GM12878 (cell line): Measurements from ENCODE around the gene EXOC7. TPM values are rescaled to one million over a fixed set of nuclear protein-coding genes. Genes with fewer than 3 reads are reported as not detected.

ENCODE experiments used
- CREM ChIP-seq: IDR thresholded peaks from 2 replicates; pipeline ENCODE4 v1.6.1; 2014; ENCODE audit warnings: antibody characterized with exemption, low read depth
- ESRRA ChIP-seq: IDR thresholded peaks from 2 replicates; pipeline ENCODE4 v1.6.1; 2012; ENCODE audit warnings: mild to moderate bottlenecking, low read length, improper control_type of control experiment
- NFYA ChIP-seq: IDR thresholded peaks from 2 replicates; pipeline ENCODE4 v1.6.1; 2011; ENCODE audit warnings: low read depth, mild to moderate bottlenecking, low read length, improper control_type of control experiment, borderline replicate concordance
- PAX5 ChIP-seq: IDR thresholded peaks from 2 replicates; pipeline ENCODE4 v1.6.1; 2011; ENCODE audit warnings: low read depth, low read length, borderline replicate concordance
- RAD51 ChIP-seq: fragments of 450-650 bp; IDR thresholded peaks from 2 replicates; pipeline ENCODE4 v1.6.1; 2016; ENCODE audit warnings: moderate library complexity, mild to moderate bottlenecking, inconsistent platforms
- RCOR1 ChIP-seq: conservative IDR thresholded peaks from 2 replicates; pipeline ENCODE4 v1.6.1; 2012; ENCODE audit warnings: low read depth, low read length, improper control_type of control experiment
- SUPT20H ChIP-seq: IDR thresholded peaks from 2 replicates; pipeline ENCODE4 v1.6.1; 2011; ENCODE audit warnings: low read depth, mild to moderate bottlenecking, low read length, moderate library complexity, borderline replicate concordance; ENCODE audit not compliant: control insufficient read depth
- YY1 ChIP-seq: IDR thresholded peaks from 2 replicates; pipeline ENCODE4 v1.6.1; 2011; ENCODE audit warnings: low read depth, mild to moderate bottlenecking, low read length
- ZNF24 ChIP-seq: fragments of 450-650 bp; IDR thresholded peaks from 2 replicates; pipeline ENCODE4 v1.6.1; 2017; ENCODE audit warnings: antibody characterized with exemption, mild to moderate bottlenecking
- ZZZ3 ChIP-seq: IDR thresholded peaks from 2 replicates; pipeline ENCODE4 v1.6.1; 2011; ENCODE audit warnings: low read depth; ENCODE audit not compliant: control insufficient read depth, insufficient read length
- polyA plus RNA-seq, 11 experiments: library from polyadenylated mRNA; depleted of rRNA in 4 of 11; unstranded in 6 of 11; stranded (reverse) in 5 of 11; fragments of >200 nt; fragmentation: Nextera tagmentation in 4 of 11; fragmentation: Illumina TruSeq in 1 of 11; extraction: Ambion mirVana in 4 of 11; extraction: Trizol in 1 of 11; gene quantifications; 1 replicate in 1 of 11; 2 replicates in 10 of 11; pipeline versions ENCODE4 v1.2.1 to v1.2.3, GENCODE V29; 2011 to 2016; ENCODE audit warnings: inconsistent platforms in 2 of 11, missing spikeins in 2 of 11, low read depth in 1 of 11
- total RNA-seq, 4 experiments: library from RNA; depleted of rRNA in 3 of 4; stranded (reverse); fragments of >200 nt in 3 of 4; fragmentation: Illumina TruSeq in 1 of 4; extraction: Trizol in 1 of 4; gene quantifications; 2 replicates each; pipeline versions ENCODE4 v1.2.1 to v1.2.3, GENCODE V29; 2013 to 2021
- TF ChIP-seq, protein P1 (sequence below): fragments of 450-650 bp; IDR thresholded peaks from 2 replicates; pipeline ENCODE4 v1.6.1; 2017; ENCODE audit warnings: mild to moderate bottlenecking, low read depth, inconsistent platforms; ENCODE audit not compliant: poor library complexity, severe bottlenecking
- TF ChIP-seq, protein P2 (sequence below): IDR thresholded peaks from 2 replicates; pipeline ENCODE4 v1.6.1; 2012; ENCODE audit warnings: low read depth, low read length, improper control_type of control experiment
- TF ChIP-seq, protein P3 (sequence below): IDR thresholded peaks from 2 replicates; pipeline ENCODE4 v1.6.1; 2011; ENCODE audit warnings: borderline replicate concordance, low read depth, mild to moderate bottlenecking, moderate library complexity, low read length; ENCODE audit not compliant: insufficient read depth, poor library complexity, severe bottlenecking

Gene EXOC7
- total and polyA plus RNA-seq, 10 of the 15 experiments (the other 5 are each of a cell fraction or from before 2014, with no cell fraction given), result 18.8 to 71.3 (median 48.2) TPM

DNA sequence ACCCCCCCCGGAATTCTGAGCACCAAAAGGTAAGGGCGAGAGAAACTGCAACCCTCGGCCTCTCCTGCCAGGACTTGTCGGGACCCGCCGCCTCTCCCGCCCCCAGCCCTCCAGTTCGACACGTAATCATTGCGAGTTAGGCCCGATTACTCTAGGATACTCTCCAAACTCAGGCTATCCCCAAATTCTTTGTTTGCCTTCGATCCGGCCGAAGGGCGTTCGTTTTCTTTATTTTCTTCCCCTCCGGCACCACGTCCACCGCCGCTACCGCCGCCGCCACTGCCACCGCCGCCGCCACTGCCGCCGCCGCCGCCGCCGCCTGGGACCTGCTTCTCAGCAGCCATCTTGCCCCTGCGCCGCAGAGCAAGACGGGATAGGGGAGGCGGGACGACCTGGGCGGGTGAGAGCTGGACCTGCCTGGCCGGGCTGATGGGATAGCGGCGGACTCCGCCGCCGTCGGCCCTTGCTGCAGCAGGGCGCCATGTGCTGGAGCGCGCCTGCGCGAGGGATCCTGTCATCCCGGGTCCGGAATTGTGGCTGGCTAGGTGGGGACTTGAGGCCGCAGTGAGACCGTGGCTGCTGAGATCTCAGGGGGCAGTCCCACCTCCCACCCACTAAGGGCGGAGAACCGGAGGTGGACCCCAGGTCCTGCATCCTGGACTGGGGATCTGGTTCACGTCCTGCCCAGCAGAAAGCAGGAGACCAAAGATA lies 31.3 kb downstream of the EXOC7 start, which contains the start of gene SRP68 (continued):
- TF ChIP-seq, protein P1, sequence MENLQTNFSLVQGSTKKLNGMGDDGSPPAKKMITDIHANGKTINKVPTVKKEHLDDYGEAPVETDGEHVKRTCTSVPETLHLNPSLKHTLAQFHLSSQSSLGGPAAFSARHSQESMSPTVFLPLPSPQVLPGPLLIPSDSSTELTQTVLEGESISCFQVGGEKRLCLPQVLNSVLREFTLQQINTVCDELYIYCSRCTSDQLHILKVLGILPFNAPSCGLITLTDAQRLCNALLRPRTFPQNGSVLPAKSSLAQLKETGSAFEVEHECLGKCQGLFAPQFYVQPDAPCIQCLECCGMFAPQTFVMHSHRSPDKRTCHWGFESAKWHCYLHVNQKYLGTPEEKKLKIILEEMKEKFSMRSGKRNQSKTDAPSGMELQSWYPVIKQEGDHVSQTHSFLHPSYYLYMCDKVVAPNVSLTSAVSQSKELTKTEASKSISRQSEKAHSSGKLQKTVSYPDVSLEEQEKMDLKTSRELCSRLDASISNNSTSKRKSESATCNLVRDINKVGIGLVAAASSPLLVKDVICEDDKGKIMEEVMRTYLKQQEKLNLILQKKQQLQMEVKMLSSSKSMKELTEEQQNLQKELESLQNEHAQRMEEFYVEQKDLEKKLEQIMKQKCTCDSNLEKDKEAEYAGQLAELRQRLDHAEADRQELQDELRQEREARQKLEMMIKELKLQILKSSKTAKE, result no peak
- TF ChIP-seq ESRRA (no peak), RCOR1 (no peak), PAX5 (peak; percentile 36; the same call in 1 of the 2 replicates), SUPT20H (no peak), RAD51 (no peak), YY1 (peak; percentile 97), ZNF24 (0 out of 2 replicates have a peak, but pooled peaks have one; percentile 39), CREM (no peak; the same call in 1 of the 2 replicates), ZZZ3 (no peak), NFYA (no peak)
- TF ChIP-seq, protein P2, sequence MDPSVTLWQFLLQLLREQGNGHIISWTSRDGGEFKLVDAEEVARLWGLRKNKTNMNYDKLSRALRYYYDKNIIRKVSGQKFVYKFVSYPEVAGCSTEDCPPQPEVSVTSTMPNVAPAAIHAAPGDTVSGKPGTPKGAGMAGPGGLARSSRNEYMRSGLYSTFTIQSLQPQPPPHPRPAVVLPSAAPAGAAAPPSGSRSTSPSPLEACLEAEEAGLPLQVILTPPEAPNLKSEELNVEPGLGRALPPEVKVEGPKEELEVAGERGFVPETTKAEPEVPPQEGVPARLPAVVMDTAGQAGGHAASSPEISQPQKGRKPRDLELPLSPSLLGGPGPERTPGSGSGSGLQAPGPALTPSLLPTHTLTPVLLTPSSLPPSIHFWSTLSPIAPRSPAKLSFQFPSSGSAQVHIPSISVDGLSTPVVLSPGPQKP, result no peak
- TF ChIP-seq, protein P3, sequence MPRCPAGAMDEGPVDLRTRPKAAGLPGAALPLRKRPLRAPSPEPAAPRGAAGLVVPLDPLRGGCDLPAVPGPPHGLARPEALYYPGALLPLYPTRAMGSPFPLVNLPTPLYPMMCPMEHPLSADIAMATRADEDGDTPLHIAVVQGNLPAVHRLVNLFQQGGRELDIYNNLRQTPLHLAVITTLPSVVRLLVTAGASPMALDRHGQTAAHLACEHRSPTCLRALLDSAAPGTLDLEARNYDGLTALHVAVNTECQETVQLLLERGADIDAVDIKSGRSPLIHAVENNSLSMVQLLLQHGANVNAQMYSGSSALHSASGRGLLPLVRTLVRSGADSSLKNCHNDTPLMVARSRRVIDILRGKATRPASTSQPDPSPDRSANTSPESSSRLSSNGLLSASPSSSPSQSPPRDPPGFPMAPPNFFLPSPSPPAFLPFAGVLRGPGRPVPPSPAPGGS, result no peak
